ENCODE results near the gene PRKCQ.
"Not testable (repeated sequence)": the region's sequence is repeated elsewhere in the genome, so short reads cannot be mapped to it uniquely, and the experiment has no call there.

PRKCQ gene

DNA sequence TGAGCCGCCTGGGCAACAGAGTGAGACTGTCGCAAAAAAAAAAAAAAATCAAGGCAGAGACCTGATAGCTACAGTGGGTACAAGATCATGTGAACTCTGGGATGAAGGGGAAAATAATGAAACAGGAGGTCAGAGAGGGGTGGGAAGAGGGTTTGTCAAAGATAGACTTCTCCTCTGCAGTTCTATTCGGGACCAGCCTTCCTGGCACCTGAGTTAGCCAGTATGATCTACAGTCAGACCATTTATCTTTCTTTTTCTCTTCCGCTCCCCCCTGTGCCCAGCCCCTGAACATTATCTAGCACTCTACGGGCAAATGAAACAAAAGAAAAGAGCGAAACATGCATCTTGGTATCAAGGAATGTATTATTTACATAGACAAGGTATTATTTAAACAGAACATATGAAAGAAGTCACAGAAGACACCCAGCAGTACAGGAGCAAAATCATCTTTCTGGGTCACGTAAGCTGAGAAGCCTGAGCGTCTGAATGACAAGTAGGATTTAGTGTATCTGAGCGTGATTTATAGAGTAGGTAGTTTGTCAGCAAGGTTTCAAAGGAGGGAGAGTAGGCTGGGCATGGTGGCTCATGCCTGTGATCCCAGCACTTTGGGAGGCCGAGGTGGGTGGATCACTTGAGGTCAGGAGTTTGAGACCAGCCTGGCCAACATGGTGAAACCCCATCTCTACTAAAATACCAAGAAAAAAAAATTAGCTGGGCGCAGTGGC, 109.0 kb downstream of the PRKCQ start:
- DNase-seq: no peak
- no peak for TF ChIP-seq POLR2A (IDR thresholded peaks at IDR 0.05; ENCODE audit: low read length)
- no peak for TF ChIP-seq GATA1 (IDR thresholded peaks at IDR 0.05; ENCODE audit: low read depth, low read length)

- DNase-seq: no peak
- TF ChIP-seq GATA1 (IDR thresholded peaks at IDR 0.05; ENCODE audit: low read depth, low read length): no peak
- no peak for TF ChIP-seq POLR2A (IDR thresholded peaks at IDR 0.05; ENCODE audit: low read length)
Measured at GRCh38 chr10:6469661-6470060, 110.4 kb downstream of the PRKCQ start.

GRCh38 chr10:6465854-6466601, 114.0 kb downstream of the PRKCQ start:
- DNase-seq: no peak
- no peak for TF ChIP-seq POLR2A (IDR thresholded peaks at IDR 0.05; ENCODE audit: low read length)
- no peak for TF ChIP-seq GATA1 (IDR thresholded peaks at IDR 0.05; ENCODE audit: low read depth, low read length)

DNA sequence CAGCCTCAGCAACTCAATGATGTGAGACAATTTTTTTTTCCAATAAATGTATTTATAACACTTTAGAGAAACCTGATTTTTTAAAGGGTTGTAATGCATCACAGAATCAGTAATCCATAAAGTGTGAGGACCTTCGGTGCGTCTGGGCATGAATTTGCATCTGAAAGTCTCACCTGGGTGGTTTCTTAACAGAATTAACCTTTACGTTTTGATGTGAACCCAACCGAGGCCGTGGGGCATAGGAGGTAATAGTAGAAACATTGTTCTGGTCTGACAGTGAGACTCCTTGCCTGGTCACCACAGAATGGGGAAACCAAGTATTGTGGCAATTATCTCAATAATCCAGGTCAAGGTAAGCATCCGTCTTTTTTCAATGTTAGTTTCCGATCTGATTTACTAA, 114.6 kb downstream of the PRKCQ start:
- TF ChIP-seq POLR2A (IDR thresholded peaks at IDR 0.05; ENCODE audit: low read length) (no peak), GATA1 (IDR thresholded peaks at IDR 0.05; ENCODE audit: low read depth, low read length) (no peak)
- DNase-seq: no peak

- no peak for TF ChIP-seq POLR2A (IDR thresholded peaks at IDR 0.05; ENCODE audit: low read length)
- no peak for TF ChIP-seq GATA1 (IDR thresholded peaks at IDR 0.05; ENCODE audit: low read depth, low read length)
- DNase-seq: peak; percentile 35 to 49
Measured at GRCh38 chr10:6464862-6465430, 115.1 kb downstream of the PRKCQ start.

DNA sequence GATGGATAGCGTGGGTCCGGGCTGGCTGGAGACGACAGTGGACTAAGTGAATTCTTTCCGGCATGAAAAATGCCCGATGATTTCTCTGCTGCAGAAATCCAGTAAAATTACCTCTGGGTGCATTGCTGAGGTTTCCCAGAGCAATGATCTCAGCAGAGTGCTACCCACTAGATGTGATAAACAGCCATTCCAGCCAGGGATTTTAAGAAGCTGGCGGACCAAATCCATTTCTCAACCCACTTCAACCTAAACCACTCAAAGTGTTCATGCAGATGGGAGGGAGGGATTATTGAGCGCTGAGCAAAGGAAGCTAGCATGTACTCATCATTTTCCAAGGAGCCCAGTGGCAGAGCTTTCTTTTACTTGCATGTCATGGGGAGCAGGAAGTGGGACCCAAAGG, 116.7 kb downstream of the PRKCQ start:
- TF ChIP-seq POLR2A (IDR thresholded peaks at IDR 0.05; ENCODE audit: low read length) (no peak), GATA1 (IDR thresholded peaks at IDR 0.05; ENCODE audit: low read depth, low read length) (no peak)
- no peak for DNase-seq

- TF ChIP-seq GATA1 (IDR thresholded peaks at IDR 0.05; ENCODE audit: low read depth, low read length): no peak
- no peak for TF ChIP-seq POLR2A (IDR thresholded peaks at IDR 0.05; ENCODE audit: low read length)
- no peak for DNase-seq
Measured at GRCh38 chr10:6461961-6462360, 118.1 kb downstream of the PRKCQ start.

- DNase-seq: no peak
- TF ChIP-seq POLR2A (IDR thresholded peaks at IDR 0.05; ENCODE audit: low read length) (no peak), GATA1 (IDR thresholded peaks at IDR 0.05; ENCODE audit: low read depth, low read length) (no peak)
Measured at GRCh38 chr10:6460861-6461409, 119.1 kb downstream of the PRKCQ start.

DNA sequence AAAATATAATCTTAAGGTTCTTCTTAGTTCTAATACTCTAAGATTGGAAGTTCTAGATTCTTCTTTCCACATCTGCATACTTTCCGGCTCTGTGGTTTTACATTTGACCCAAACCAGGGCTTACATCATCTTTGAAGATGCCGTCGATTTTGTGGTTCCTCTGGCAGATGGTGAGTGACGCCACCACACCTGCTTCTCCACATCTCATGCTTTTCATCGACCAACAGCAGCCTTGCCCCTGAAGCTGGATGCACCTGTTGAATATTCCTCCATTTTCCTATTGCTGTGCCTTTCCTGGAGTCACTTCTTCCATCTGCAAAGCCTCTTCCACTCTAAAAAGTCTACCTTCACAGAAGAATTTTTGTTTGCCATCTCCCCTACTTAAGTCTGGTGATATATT, 121.3 kb downstream of the PRKCQ start:
- no peak for TF ChIP-seq POLR2A (IDR thresholded peaks at IDR 0.05; ENCODE audit: low read length)
- no peak for TF ChIP-seq GATA1 (IDR thresholded peaks at IDR 0.05; ENCODE audit: low read depth, low read length)
- no peak for DNase-seq

DNA sequence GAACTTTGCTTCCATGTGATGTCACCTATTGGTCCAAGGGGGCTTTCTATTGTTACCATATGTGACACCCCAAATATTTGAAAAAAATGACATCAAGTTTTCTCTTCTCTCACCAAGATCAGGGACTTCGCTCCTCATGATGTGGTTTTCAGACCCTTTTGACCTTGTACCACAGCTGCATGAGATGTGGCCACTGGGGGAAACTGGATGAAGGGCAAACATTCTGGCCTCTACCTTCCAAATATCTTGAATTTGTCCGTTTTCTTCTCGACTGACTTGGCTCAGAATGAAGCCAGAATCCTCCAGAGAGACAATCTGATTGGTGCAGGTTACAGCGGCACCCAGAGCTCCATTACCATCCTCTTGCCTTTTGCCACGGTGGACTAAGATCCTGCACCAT, 122.7 kb downstream of the PRKCQ start:
- no peak for DNase-seq
- TF ChIP-seq GATA1 (IDR thresholded peaks at IDR 0.05; ENCODE audit: low read depth, low read length) (no peak), POLR2A (IDR thresholded peaks at IDR 0.05; ENCODE audit: low read length) (no peak)

DNA sequence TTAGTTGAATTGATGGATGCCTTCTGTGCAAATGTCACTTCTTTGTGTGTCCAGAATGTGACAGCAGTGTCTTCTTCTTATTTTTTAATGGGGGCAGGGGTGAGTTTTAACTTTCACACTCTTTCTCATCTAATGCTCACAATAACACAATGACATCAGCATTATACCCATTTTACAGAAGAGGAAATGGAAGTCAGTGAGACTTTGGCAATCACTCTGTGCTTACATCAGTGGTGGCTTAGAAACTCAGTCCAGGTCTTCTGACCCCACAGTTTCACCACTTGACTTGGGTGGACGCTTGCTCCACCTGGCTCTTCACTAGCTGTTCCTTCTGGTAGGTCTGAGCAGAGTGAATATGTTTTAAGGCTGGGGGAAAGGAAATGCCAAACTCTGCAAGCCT, 124.0 kb downstream of the PRKCQ start:
- no peak for DNase-seq
- TF ChIP-seq GATA1 (IDR thresholded peaks at IDR 0.05; ENCODE audit: low read depth, low read length) (no peak), POLR2A (IDR thresholded peaks at IDR 0.05; ENCODE audit: low read length) (no peak)

GRCh38 chr10:6455592-6455991, 124.5 kb downstream of the PRKCQ start:
- DNase-seq: no peak
- TF ChIP-seq POLR2A (IDR thresholded peaks at IDR 0.05; ENCODE audit: low read length) (no peak), GATA1 (IDR thresholded peaks at IDR 0.05; ENCODE audit: low read depth, low read length) (no peak)

DNA sequence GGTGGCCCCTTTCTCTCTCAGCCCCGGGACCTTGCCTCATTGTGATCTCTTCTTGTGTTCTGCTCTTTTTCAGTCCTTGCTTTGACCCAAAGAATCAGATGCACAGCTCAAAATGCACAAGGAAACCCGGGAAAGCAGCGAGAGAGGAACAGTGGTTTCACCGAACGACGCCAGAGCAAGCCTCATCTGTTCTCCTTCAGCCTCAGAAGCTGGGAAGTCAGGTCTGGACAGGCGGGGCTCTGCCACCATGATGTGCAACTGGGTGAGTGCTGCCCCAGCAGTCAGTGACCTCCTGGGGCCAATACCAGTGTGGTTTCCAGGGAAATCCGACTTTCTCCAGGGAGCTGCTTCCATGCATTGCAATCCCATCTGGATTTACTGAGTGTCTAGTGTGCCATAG, 133.4 kb downstream of the PRKCQ start:
- no peak for TF ChIP-seq GATA1 (IDR thresholded peaks at IDR 0.05; ENCODE audit: low read depth, low read length)
- no peak for TF ChIP-seq POLR2A (IDR thresholded peaks at IDR 0.05; ENCODE audit: low read length)
- peak; percentile 10 to 16 for DNase-seq

DNA sequence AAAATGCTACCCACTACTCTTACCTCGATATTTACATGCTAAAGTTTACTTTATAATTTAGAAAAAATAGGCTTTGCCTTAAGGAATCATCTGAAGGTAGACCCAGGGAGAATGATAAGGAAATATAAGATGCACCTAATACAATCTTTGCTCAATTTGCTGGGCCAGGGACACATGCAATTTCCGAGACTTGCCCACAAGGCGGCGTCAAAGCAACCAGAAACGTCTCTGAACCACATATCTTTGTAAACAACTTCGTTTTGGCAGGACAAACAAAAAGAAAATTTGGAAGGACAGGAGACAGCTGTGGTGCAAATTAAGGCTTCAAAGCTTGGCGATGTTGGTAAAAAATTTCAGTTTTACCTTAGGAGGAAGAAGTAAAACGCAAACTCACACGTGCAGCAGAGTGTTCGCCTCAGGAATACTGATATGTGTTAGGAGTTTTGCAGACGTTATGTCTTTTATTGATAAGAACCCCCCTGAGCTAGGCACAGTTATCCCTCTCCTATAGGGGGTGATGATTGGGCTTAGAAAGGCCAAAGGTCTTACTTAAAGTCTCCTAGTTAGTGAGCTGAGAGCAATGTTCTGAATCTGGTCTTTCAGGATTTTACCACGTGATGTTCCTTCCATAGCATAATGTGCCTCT, 134.3 kb downstream of the PRKCQ start:
- DNase-seq: peak; percentile 74 to 80
- TF ChIP-seq GATA1 (IDR thresholded peaks at IDR 0.05; ENCODE audit: low read depth, low read length): no peak
- TF ChIP-seq POLR2A (IDR thresholded peaks at IDR 0.05; ENCODE audit: low read length): no peak

GRCh38 chr10:6439875-6440274, 140.2 kb downstream of the PRKCQ start:
- not testable (repeated sequence) for DNase-seq

All from erythroblast (primary cell).